Activated T-cell treated with anti-CD3 and anti-CD28 coated beads, Interleukin-2, amount 50 U/mL, for 1 hour (primary cell): ENCODE data around the gene HSPA8.
A peak's percentile ranks its signal among the peaks of the same experiment; 100 is the strongest.

ENCODE experiments used
- DNase-seq: peaks from one replicate; pipeline ENCODE4 v3.0.0-alpha.2; 2020

HSPA8 gene

GRCh38 chr11:123046473-123047259, 15.3 kb downstream of the HSPA8 start:
- DNase-seq, result no peak

DNA sequence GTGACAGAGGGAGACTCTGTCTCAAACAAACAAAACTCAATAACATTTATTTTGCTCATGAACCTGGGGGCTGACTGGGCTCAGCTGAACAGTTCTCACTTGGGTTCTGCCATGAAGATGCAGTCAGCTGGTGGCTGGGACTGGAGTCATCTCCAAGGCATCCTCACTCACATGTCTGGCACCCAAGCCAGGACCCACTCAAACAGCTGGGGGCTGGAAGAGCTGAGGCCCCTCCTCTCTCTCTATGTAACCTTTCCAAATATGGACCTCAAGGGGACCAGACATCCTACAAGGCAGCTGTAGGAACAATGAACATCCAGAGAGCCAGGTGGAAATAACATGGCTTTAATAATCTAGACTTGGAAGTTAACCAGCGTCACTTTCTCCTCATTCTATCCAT, 16.8 kb downstream of the HSPA8 start:
- no peak for DNase-seq

DNA sequence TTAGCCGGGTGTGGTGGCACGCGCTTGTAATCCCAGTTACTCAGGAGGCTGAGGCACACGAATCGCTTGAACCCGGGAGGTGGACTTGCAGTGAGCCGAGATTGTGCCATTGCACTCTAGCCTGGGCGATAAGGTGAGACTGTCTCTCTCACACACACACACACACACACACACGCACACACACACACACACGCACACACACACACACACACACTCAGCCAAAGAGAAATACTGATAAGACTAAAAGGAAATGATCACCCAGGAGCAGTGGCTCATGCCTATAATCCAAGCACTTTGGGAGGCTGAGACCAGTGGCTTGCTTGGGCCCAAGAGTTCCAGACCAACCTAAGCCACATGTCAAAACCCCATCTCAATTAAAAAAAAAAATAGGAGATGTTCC, 20.8 kb downstream of the HSPA8 start:
- no peak for DNase-seq

GRCh38 chr11:123040111-123040432, 21.9 kb downstream of the HSPA8 start:
- DNase-seq, result no peak

GRCh38 chr11:123035831-123036230, 26.1 kb downstream of the HSPA8 start:
- DNase-seq, result no peak

- DNase-seq, result no peak
Observed at GRCh38 chr11:123034597-123034996, 27.3 kb downstream of the HSPA8 start.

DNA sequence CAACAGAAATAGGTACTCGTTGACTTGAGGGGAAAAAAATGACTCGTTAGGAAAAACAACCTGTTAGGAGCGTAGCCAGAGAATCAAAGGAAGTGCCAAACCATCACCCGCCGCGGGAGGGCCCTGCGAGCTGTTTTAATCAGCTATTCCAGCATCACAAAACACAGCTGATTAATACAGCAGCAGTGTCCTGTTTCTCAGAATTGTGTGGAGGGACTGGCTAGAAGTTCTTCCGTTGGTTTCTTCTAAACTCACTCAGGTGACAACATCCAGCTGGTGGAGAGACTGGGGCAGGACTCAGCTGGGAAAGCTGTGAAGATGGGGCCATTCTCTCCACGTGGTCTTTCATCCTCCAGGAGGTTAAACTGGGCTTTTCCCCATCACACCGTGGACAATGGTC, 28.0 kb downstream of the HSPA8 start:
- DNase-seq, result no peak

- DNase-seq, result no peak
Observed at GRCh38 chr11:123030517-123030916, 31.4 kb downstream of the HSPA8 start.

DNA sequence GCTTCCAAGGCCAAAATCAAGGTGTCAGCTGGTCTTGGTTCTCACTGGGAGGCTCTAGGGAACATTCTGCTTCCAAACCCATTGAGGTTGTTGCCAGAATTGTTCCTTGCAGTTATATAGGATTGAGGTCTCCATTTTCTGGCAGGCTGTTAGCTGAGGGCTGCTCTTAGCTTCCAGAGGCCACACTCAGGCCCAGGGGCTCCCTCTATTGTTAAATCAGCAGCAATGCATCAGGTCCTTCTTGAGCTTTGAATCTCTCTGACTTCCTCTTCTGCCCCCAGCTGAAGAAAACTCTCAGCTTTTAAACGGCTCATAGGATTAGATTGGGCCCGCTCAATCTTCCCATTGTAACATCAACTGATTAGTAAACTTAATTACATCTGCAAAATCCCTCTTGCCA, 41.0 kb downstream of the HSPA8 start:
- peak; percentile 20 for DNase-seq

DNA sequence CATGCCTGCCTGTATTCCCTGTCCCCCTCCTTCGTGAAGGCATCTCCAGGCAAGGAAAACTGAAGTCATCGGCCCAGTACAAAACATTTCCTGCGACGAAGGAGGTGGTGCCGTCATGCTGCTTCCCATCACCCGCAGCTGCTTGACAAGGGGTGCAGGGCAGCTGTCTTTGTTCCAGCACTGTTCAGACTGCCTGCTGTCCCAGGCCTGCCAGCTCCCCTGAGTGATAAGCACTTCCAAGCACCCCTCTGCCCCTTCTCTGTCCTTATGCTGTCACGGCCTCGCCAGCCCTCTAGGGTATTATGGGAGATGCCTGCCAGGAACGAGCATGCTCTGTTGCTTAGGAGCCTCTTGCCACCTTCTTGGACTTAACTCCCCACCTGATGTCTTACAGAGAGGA, 43.2 kb downstream of the HSPA8 start:
- no peak for DNase-seq

- DNase-seq, result no peak
Observed at GRCh38 chr11:123011510-123011909, 50.4 kb downstream of the HSPA8 start.
